ENCODE measurements around the gene JAM3. TPM values are rescaled to one million over a fixed set of nuclear protein-coding genes. Genes with fewer than 3 reads are reported as not detected.

JAM3 gene
- total RNA-seq, 5 donors from 2014 or later (not counting 1 experiment from before 2014, with no cell fraction given): 6.6 to 10.7 (median 8.2) TPM

- ATAC-seq (replicated peaks in 1 of 4): no peak
- Histone ChIP-seq H3K9me3 (no peaks in the 10 kb centered on the region), H3K4me3 (ENCODE audit: control insufficient read depth in 1 of 2, extremely low read depth in 1 of 2, low read length in 1 of 2) (no peak overlapping the region), H3K4me1 (ENCODE audit: control insufficient read depth in 1 of 2, extremely low read depth in 1 of 2, insufficient read depth in 2 of 2, low read length in 2 of 2) (peaks cover 0 to 12% of the 10 kb centered on the region in 2 experiments), H3K36me3 (ENCODE audit: control insufficient read depth in 2 of 2, extremely low read depth in 1 of 2, insufficient read depth in 1 of 2, low read length in 1 of 2) (no peaks in the 10 kb centered on the region), H3K27me3 (replicated peaks in 1 of 2; ENCODE audit: control insufficient read depth in 2 of 2, extremely low read depth in 1 of 2, insufficient read depth in 2 of 2, low read length in 1 of 2) (peaks cover 0 to 10% of the 10 kb centered on the region in 2 experiments), H3K27ac (ENCODE audit: low read length) (no peak overlapping the region)
- Mint-ChIP-seq H3K9me3 (no peaks in the 10 kb centered on the region), H3K27ac (no peak overlapping the region), H3K36me3 (no peaks in the 10 kb centered on the region), H3K4me1 (peaks cover 13 to 20% (median 15%) of the 10 kb centered on the region in 3 donors), H3K27me3 (peaks cover 0 to 2% of the 10 kb centered on the region in 2 donors), H3K4me3 (no peak overlapping the region)
- CTCF ChIA-PET: interaction anchor here in 1 of 2 donors (2.1 kb wide), 1 partner anchor 21 kb away, joined by 6 read pairs; no protein-coding TSS in a partner anchor
- WGBS (ENCODE audit: insufficient coverage): no CpG with 5 or more reads among the region's 3 CpGs
- POLR2A ChIA-PET: interaction anchor here in 1 of 2 donors (0.6 kb wide), 1 partner anchor 92 kb away, joined by 3 read pairs; no protein-coding TSS in a partner anchor
- DNase-seq: no peak
Observed at GRCh38 chr11:134071306-134071705, 2.4 kb downstream of the JAM3 start.

- POLR2A ChIA-PET: interaction anchor here in 1 of 2 donors (0.6 kb wide), 2 partner anchors 34 to 113 kb away, joined by 3 to 4 read pairs; no protein-coding TSS in a partner anchor
- Mint-ChIP-seq H3K27me3 (peaks cover 0 to 2% of the 10 kb centered on the region in 2 donors), H3K27ac (no peak overlapping the region), H3K9me3 (no peaks in the 10 kb centered on the region), H3K4me3 (no peak overlapping the region), H3K4me1 (peaks cover 13 to 20% (median 15%) of the 10 kb centered on the region in 3 donors), H3K36me3 (no peaks in the 10 kb centered on the region)
- peaks cover 0 to 12% of the 10 kb centered on the region in 2 experiments for H3K4me1 ChIP-seq (ENCODE audit: control insufficient read depth in 1 of 2, extremely low read depth in 1 of 2, insufficient read depth in 2 of 2, low read length in 2 of 2)
- peaks cover 0 to 6% of the 10 kb centered on the region in 2 experiments for H3K27me3 ChIP-seq (replicated peaks in 1 of 2; ENCODE audit: control insufficient read depth in 2 of 2, extremely low read depth in 1 of 2, insufficient read depth in 2 of 2, low read length in 1 of 2)
- no peak overlapping the region for H3K27ac ChIP-seq (ENCODE audit: low read length)
- H3K36me3 ChIP-seq (ENCODE audit: control insufficient read depth in 2 of 2, extremely low read depth in 1 of 2, insufficient read depth in 1 of 2, low read length in 1 of 2): no peaks in the 10 kb centered on the region
- ATAC-seq (replicated peaks in 1 of 4) (no peak), DNase-seq (no peak)
- no peaks in the 10 kb centered on the region for H3K9me3 ChIP-seq
- WGBS (ENCODE audit: insufficient coverage): 100% methylated on average over 1 of the region's 3 CpGs
- CTCF ChIA-PET: interaction anchor here (0.6 to 2.1 kb wide), 3 partner anchors 10 to 112 kb away, joined by 4 to 10 read pairs (median 6); no protein-coding TSS in a partner anchor
- H3K4me3 ChIP-seq (ENCODE audit: control insufficient read depth in 1 of 2, extremely low read depth in 1 of 2, low read length in 1 of 2): no peak overlapping the region
Observed at GRCh38 chr11:134071766-134072402, 3.0 kb downstream of the JAM3 start.

GRCh38 chr11:134072844-134073243, 4.0 kb downstream of the JAM3 start:
- DNase-seq (no peak), ATAC-seq (replicated peaks in 1 of 4) (no peak)
- POLR2A ChIA-PET: interaction anchor here in 1 of 2 donors (0.6 kb wide), 1 partner anchor 35 kb away, joined by 3 read pairs; no protein-coding TSS in a partner anchor
- WGBS (ENCODE audit: insufficient coverage): 78% methylated on average over 4 of the region's 4 CpGs
- H3K27ac Mint-ChIP-seq: no peak overlapping the region
- peaks cover 0 to 3% of the 10 kb centered on the region in 2 experiments for H3K27me3 ChIP-seq (replicated peaks in 1 of 2; ENCODE audit: control insufficient read depth in 2 of 2, extremely low read depth in 1 of 2, insufficient read depth in 2 of 2, low read length in 1 of 2)
- no peak overlapping the region for H3K4me3 Mint-ChIP-seq
- H3K36me3 ChIP-seq (ENCODE audit: control insufficient read depth in 2 of 2, extremely low read depth in 1 of 2, insufficient read depth in 1 of 2, low read length in 1 of 2): no peaks in the 10 kb centered on the region
- H3K4me3 ChIP-seq (ENCODE audit: control insufficient read depth in 1 of 2, extremely low read depth in 1 of 2, low read length in 1 of 2): no peak overlapping the region
- peaks cover 0 to 2% of the 10 kb centered on the region in 2 donors for H3K27me3 Mint-ChIP-seq
- no peaks in the 10 kb centered on the region for H3K9me3 Mint-ChIP-seq
- H3K27ac ChIP-seq (ENCODE audit: low read length): no peak overlapping the region
- peaks cover 13 to 20% (median 15%) of the 10 kb centered on the region in 3 donors for H3K4me1 Mint-ChIP-seq
- no peaks in the 10 kb centered on the region for H3K36me3 Mint-ChIP-seq
- no peaks in the 10 kb centered on the region for H3K9me3 ChIP-seq
- H3K4me1 ChIP-seq (ENCODE audit: control insufficient read depth in 1 of 2, extremely low read depth in 1 of 2, insufficient read depth in 2 of 2, low read length in 2 of 2): peaks cover 0 to 12% of the 10 kb centered on the region in 2 experiments
- CTCF ChIA-PET: interaction anchor here (0.6 to 2.1 kb wide), 2 partner anchors 11 to 22 kb away, joined by 4 to 6 read pairs; no protein-coding TSS in a partner anchor

- no peaks in the 10 kb centered on the region for H3K36me3 Mint-ChIP-seq
- peaks cover 0 to 4% of the 10 kb centered on the region in 2 experiments for H3K4me1 ChIP-seq (ENCODE audit: control insufficient read depth in 1 of 2, extremely low read depth in 1 of 2, insufficient read depth in 2 of 2, low read length in 2 of 2)
- H3K36me3 ChIP-seq (ENCODE audit: control insufficient read depth in 2 of 2, extremely low read depth in 1 of 2, insufficient read depth in 1 of 2, low read length in 1 of 2): no peaks in the 10 kb centered on the region
- no peak overlapping the region for H3K4me3 ChIP-seq (ENCODE audit: control insufficient read depth in 1 of 2, extremely low read depth in 1 of 2, low read length in 1 of 2)
- H3K27ac ChIP-seq (ENCODE audit: low read length): no peak overlapping the region
- ChIA-PET CTCF (interaction anchor here (0.6 to 0.7 kb wide), 3 partner anchors 16 to 23 kb away, joined by 3 to 5 read pairs (median 3); no protein-coding TSS in a partner anchor), POLR2A (interaction anchor here in 1 of 2 donors (0.6 kb wide), 1 partner anchor 110 kb away, joined by 5 read pairs; no protein-coding TSS in a partner anchor)
- H3K9me3 ChIP-seq: no peaks in the 10 kb centered on the region
- H3K9me3 Mint-ChIP-seq: no peaks in the 10 kb centered on the region
- H3K4me1 Mint-ChIP-seq: peaks cover 5 to 9% (median 7%) of the 10 kb centered on the region in 3 donors
- H3K27me3 Mint-ChIP-seq: no peaks in the 10 kb centered on the region
- DNase-seq (no peak), ATAC-seq (replicated peaks in 1 of 4) (no peak)
- no peak overlapping the region for H3K27ac Mint-ChIP-seq
- peaks cover 0 to 6% of the 10 kb centered on the region in 2 experiments for H3K27me3 ChIP-seq (replicated peaks in 1 of 2; ENCODE audit: control insufficient read depth in 2 of 2, extremely low read depth in 1 of 2, insufficient read depth in 2 of 2, low read length in 1 of 2)
- H3K4me3 Mint-ChIP-seq: no peak overlapping the region
- 100% methylated on average over 1 of the region's 4 CpGs for WGBS (ENCODE audit: insufficient coverage)
Observed at GRCh38 chr11:134074346-134074745, 5.5 kb downstream of the JAM3 start.

GRCh38 chr11:134074766-134075165, 5.9 kb downstream of the JAM3 start:
- H3K9me3 Mint-ChIP-seq: no peaks in the 10 kb centered on the region
- no peaks in the 10 kb centered on the region for H3K9me3 ChIP-seq
- H3K27me3 Mint-ChIP-seq: no peaks in the 10 kb centered on the region
- H3K4me1 ChIP-seq (ENCODE audit: control insufficient read depth in 1 of 2, extremely low read depth in 1 of 2, insufficient read depth in 2 of 2, low read length in 2 of 2): peaks cover 0 to under 1% of the 10 kb centered on the region in 2 experiments
- POLR2A ChIA-PET: interaction anchor here in 1 of 2 donors (0.6 kb wide), 1 partner anchor 111 kb away, joined by 5 read pairs; no protein-coding TSS in a partner anchor
- no peak for ATAC-seq (replicated peaks in 1 of 4)
- no peak overlapping the region for H3K27ac Mint-ChIP-seq
- peaks cover 0 to 3% of the 10 kb centered on the region in 2 experiments for H3K27me3 ChIP-seq (replicated peaks in 1 of 2; ENCODE audit: control insufficient read depth in 2 of 2, extremely low read depth in 1 of 2, insufficient read depth in 2 of 2, low read length in 1 of 2)
- no CpG with 5 or more reads among the region's 1 CpG for WGBS (ENCODE audit: insufficient coverage)
- H3K36me3 Mint-ChIP-seq: no peaks in the 10 kb centered on the region
- H3K4me3 ChIP-seq (ENCODE audit: control insufficient read depth in 1 of 2, extremely low read depth in 1 of 2, low read length in 1 of 2): no peak overlapping the region
- H3K4me3 Mint-ChIP-seq: no peak overlapping the region
- CTCF ChIA-PET: interaction anchor here in 1 of 2 donors (0.6 kb wide), 1 partner anchor 22 kb away, joined by 5 read pairs; no protein-coding TSS in a partner anchor
- H3K36me3 ChIP-seq (ENCODE audit: control insufficient read depth in 2 of 2, extremely low read depth in 1 of 2, insufficient read depth in 1 of 2, low read length in 1 of 2): no peaks in the 10 kb centered on the region
- no peak for DNase-seq
- H3K27ac ChIP-seq (ENCODE audit: low read length): no peak overlapping the region
- peaks cover 4 to 9% (median 4%) of the 10 kb centered on the region in 3 donors for H3K4me1 Mint-ChIP-seq

- Mint-ChIP-seq H3K36me3 (peaks cover 20% of the 10 kb centered on the region), H3K9me3 (peaks cover 5 to 12% (median 6%) of the 10 kb centered on the region in 3 donors), H3K27me3 (peaks cover 0 to 7% of the 10 kb centered on the region in 2 donors), H3K27ac (no peak overlapping the region), H3K4me3 (no peak overlapping the region), H3K4me1 (no peaks in the 10 kb centered on the region)
- 81% methylated on average over 3 of the region's 5 CpGs for WGBS (ENCODE audit: insufficient coverage)
- ChIA-PET POLR2A (no interaction called here), CTCF (interaction anchor here in 1 of 2 donors (0.6 kb wide), 1 partner anchor 272 kb away, joined by 3 read pairs; no protein-coding TSS in a partner anchor)
- peaks cover 0 to 3% of the 10 kb centered on the region in 2 experiments for H3K27me3 ChIP-seq (replicated peaks in 1 of 2; ENCODE audit: control insufficient read depth in 2 of 2, extremely low read depth in 1 of 2, insufficient read depth in 2 of 2, low read length in 1 of 2)
- H3K36me3 ChIP-seq (ENCODE audit: control insufficient read depth in 2 of 2, extremely low read depth in 1 of 2, insufficient read depth in 1 of 2, low read length in 1 of 2): no peaks in the 10 kb centered on the region
- ATAC-seq (replicated peaks in 1 of 4) (no peak), DNase-seq (no peak)
- H3K4me3 ChIP-seq (ENCODE audit: control insufficient read depth in 1 of 2, extremely low read depth in 1 of 2, low read length in 1 of 2): no peak overlapping the region
- H3K9me3 ChIP-seq: no peaks in the 10 kb centered on the region
- no peaks in the 10 kb centered on the region for H3K4me1 ChIP-seq (ENCODE audit: control insufficient read depth in 1 of 2, extremely low read depth in 1 of 2, insufficient read depth in 2 of 2, low read length in 2 of 2)
- H3K27ac ChIP-seq (ENCODE audit: low read length): no peak overlapping the region
Observed at GRCh38 chr11:134079317-134079716, 10.4 kb downstream of the JAM3 start.
